ENCODE measurements around the gene APBB2. TPM values are rescaled to one million over a fixed set of nuclear protein-coding genes. Genes with fewer than 3 reads are reported as not detected.

APBB2 gene
- total and polyA plus RNA-seq, 2 of the 8 experiments (the other 6 are each of a cell fraction or from before 2014, with no cell fraction given): 58.7 to 59.4 TPM

GRCh38 chr4:41014158-41014557 is 200.2 kb downstream of the APBB2 start (continued):
- TF ChIP-seq EZH2 (IDR thresholded peaks at IDR 0.05; ENCODE audit: low read depth, low read length, severe bottlenecking): no peak
- no peak for TF ChIP-seq POLR2AphosphoS5 (IDR thresholded peaks at IDR 0.05; ENCODE audit: low read depth, low read length)
- no peak for TF ChIP-seq SP4 (IDR thresholded peaks at IDR 0.05; ENCODE audit: low read length)
- no peak for TF ChIP-seq POU5F1 (IDR thresholded peaks at IDR 0.05; ENCODE audit: low read depth, low read length)

Data from H1 (cell line).